Measurements from ENCODE around the gene SEC31A.

SEC31A gene

DNA sequence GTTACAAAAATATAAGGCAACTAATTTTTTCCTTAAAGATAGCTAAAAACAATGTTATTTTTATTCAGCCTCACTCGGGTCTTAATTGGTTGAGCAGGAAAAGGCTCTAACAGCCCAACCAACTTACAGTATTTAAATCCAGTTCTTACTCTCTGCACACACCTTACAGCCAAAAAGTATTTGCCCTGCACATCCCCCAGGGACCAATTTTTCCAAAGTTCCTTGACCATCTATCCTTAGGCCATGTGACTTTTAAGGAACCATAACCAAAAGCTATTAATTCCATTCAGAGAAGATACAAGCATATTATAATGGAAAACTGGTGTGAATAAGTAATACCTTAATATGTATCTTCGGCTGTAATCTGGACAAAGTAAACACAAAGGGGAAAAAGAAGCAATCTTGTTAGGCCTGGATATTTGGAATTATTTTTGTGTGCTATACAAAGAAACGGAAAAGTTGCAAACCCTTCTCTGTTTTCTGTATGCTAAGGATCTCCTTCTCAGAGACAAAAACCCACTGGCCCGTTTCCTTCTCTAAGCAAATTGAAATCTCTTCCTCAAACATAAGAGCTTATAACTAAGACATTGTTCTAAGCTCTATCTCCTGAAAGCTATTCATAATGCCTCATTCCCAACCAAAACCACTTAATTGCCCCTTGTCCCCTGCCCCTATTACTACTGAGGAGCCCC is 8.6 kb upstream of the SEC31A start:
- Mint-ChIP-seq H3K4me1 (peaks cover 17% of the 10 kb centered on the region), H3K9me3 (no peaks in the 10 kb centered on the region), H3K27me3 (ENCODE audit: low read depth) (no peaks in the 10 kb centered on the region), H3K36me3 (ENCODE audit: low read depth) (peaks cover 13% of the 10 kb centered on the region), H3K4me3 (no peak overlapping the region), H3K27ac (no peak overlapping the region)
- TF ChIP-seq, protein P1, sequence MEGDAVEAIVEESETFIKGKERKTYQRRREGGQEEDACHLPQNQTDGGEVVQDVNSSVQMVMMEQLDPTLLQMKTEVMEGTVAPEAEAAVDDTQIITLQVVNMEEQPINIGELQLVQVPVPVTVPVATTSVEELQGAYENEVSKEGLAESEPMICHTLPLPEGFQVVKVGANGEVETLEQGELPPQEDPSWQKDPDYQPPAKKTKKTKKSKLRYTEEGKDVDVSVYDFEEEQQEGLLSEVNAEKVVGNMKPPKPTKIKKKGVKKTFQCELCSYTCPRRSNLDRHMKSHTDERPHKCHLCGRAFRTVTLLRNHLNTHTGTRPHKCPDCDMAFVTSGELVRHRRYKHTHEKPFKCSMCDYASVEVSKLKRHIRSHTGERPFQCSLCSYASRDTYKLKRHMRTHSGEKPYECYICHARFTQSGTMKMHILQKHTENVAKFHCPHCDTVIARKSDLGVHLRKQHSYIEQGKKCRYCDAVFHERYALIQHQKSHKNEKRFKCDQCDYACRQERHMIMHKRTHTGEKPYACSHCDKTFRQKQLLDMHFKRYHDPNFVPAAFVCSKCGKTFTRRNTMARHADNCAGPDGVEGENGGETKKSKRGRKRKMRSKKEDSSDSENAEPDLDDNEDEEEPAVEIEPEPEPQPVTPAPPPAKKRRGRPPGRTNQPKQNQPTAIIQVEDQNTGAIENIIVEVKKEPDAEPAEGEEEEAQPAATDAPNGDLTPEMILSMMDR (IDR thresholded peaks at IDR 0.05; ENCODE audit: unreplicated experiment in 3 of 3): no peak

DNA sequence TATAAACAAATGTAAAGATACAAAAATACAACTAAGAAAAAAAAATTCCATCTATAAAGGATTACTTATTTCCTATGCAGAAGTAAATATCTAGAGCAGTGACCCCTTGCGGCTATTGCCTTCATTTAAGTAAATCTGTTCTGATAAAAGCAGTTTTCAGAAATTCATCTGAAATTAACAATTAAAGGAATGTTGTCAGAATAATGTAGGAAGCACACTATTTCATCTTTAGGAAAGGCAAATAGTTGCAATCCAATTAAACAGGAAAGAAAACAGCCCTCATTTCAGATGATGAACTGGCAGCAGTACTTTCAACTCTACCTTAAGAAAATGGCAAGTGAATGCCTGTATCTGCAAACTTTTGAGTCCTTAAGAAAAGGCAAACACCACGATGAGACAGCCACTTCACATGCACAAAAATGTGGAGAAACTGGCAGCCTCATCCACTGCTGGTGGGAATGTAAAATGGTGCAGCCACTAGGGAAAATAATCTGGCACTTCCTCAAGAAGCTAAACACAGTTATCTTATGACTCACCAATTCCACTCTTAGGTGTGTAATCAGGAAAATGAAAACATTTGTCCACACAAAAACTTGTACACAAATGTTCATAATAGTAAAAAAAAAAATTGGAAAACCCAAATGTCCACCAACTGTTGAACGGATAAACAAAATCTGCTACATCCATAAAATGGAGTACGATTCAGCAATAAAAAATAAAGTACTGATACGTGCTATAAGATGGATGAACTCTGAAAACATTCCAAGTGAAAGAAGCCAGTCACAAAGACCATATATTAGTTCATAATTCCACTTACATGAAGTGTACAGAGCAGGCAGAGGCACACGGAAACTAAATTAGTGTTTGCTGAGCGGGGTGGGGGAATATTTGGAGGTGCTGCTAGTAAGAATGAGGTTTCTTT is 7.6 kb upstream of the SEC31A start:
- H3K27me3 Mint-ChIP-seq (ENCODE audit: low read depth): no peaks in the 10 kb centered on the region

DNA sequence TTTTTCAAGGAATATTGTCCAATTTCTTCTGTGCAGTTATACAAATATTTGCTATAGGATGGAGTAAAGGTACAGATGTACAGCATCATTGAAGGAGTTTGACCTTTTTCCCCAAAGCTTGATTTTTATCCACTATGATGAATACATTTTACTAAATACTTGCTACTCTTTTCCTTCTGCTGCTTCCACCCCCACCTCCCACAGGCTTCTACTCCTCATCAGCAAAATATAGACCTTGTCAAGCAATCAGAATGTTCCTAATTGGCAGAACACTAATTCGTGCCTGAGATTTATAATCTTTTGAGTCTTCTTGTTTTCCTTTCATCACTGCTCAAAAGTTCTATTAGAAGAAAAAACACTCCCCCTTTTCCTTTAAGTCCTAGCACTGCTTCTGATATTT is 5.8 kb upstream of the SEC31A start:
- Mint-ChIP-seq H3K36me3 (ENCODE audit: low read depth) (peaks cover 26% of the 10 kb centered on the region), H3K27me3 (ENCODE audit: low read depth) (no peaks in the 10 kb centered on the region), H3K4me1 (peaks cover 31% of the 10 kb centered on the region), H3K9me3 (no peaks in the 10 kb centered on the region), H3K4me3 (peak overlapping the region; percentile 34 to 43 (median 34)), H3K27ac (peak overlapping the region in 2 of 3 experiments; percentile 24 to 62)
- TF ChIP-seq, protein P1 (IDR thresholded peaks at IDR 0.05; ENCODE audit: unreplicated experiment in 3 of 3): no peak

More for the DNA sequence above, 7.6 kb upstream of the SEC31A start:
- Mint-ChIP-seq H3K9me3 (no peaks in the 10 kb centered on the region), H3K36me3 (ENCODE audit: low read depth) (peaks cover 22% of the 10 kb centered on the region), H3K4me1 (peaks cover 21% of the 10 kb centered on the region), H3K27ac (peak overlapping the region in 1 of 3 experiments; percentile 88), H3K4me3 (no peak overlapping the region)
- TF ChIP-seq, protein P1 (IDR thresholded peaks at IDR 0.05; ENCODE audit: unreplicated experiment in 3 of 3): peak; percentile 30 to 41 (median 40)

DNA sequence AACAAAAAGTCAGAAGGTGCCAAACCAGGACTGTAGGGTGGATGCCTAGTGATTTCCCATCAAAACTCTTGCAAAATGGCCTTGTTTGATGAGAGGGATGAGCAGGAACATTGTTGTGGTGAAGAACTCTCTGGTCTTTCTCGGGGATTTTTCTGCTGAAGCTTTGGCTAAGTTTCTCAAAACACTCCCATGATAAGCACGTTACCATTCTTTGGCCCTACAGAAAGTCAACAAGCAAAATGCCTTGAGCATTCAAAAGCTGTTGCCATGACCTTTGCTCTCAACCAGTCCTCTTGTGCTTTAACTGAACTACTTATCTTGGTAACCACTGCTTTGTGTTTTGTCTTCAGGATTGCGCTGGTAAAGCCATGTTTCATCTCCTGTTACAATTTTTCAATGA is 3.0 kb upstream of the SEC31A start:
- peaks cover 39% of the 10 kb centered on the region for H3K4me1 Mint-ChIP-seq

DNA sequence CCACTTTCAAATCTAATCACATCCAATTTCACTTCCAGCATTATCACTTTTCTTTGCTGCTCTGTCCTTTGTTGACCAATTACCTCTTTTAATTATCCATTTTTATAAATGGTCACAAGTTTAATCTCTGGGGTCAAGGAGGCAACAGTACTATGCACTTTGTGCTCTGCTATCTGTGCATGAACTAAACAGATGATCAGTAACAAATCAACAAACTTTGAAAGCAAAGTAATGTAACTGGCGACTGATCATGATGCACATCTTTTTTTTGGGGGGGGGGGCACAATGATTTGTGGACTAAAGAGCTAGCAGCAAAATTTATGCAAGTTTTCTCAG is 1.5 kb upstream of the SEC31A start:
- peaks cover 28% of the 10 kb centered on the region for H3K36me3 Mint-ChIP-seq (ENCODE audit: low read depth)
- no peaks in the 10 kb centered on the region for H3K9me3 Mint-ChIP-seq
- no peaks in the 10 kb centered on the region for H3K27me3 Mint-ChIP-seq (ENCODE audit: low read depth)
- TF ChIP-seq, protein P1 (IDR thresholded peaks at IDR 0.05; ENCODE audit: unreplicated experiment in 3 of 3): no peak
- H3K4me1 Mint-ChIP-seq: peaks cover 32% of the 10 kb centered on the region
- peak overlapping the region; percentile 96 to 99 (median 97) for H3K27ac Mint-ChIP-seq
- H3K4me3 Mint-ChIP-seq: peak overlapping the region; percentile 95 to 99 (median 95)

More for the DNA sequence above, 3.0 kb upstream of the SEC31A start:
- Mint-ChIP-seq H3K4me3 (peak overlapping the region in 2 of 3 experiments; percentile 9 to 50), H3K27me3 (ENCODE audit: low read depth) (no peaks in the 10 kb centered on the region), H3K36me3 (ENCODE audit: low read depth) (peaks cover 26% of the 10 kb centered on the region), H3K27ac (peak overlapping the region in 2 of 3 experiments; percentile 45 to 52), H3K9me3 (no peaks in the 10 kb centered on the region)
- TF ChIP-seq, protein P1 (IDR thresholded peaks at IDR 0.05; ENCODE audit: unreplicated experiment in 3 of 3): no peak
